ENCODE measurements around the gene CTSA. TPM values are rescaled to one million over a fixed set of nuclear protein-coding genes. Genes with fewer than 3 reads are reported as not detected.
"Not testable (repeated sequence)": the region's sequence is repeated elsewhere in the genome, so short reads cannot be mapped to it uniquely, and the experiment has no call there.

CTSA gene
- total and polyA plus RNA-seq, 4 experiments from 2014 or later: 102 to 165 (median 123) TPM

- H3K36me3 ChIP-seq (ENCODE audit: insufficient read depth, low read length); intact Hi-C loops (cut with micrococcal nuclease); H3K4me3 ChIP-seq (ENCODE audit: low read length in 2 of 2); H3K4me1 ChIP-seq (ENCODE audit: insufficient read depth, low read length); H3K4me1 Mint-ChIP-seq; H3K9me3 ChIP-seq (ENCODE audit: control insufficient read depth in 1 of 2, low read length in 2 of 2); DNase-seq; H3K9me3 Mint-ChIP-seq; H3K27me3 ChIP-seq (ENCODE audit: insufficient read depth, low read length); H3K27ac ChIP-seq (ENCODE audit: low read depth, low read length); H3K36me3 Mint-ChIP-seq; H3K27ac Mint-ChIP-seq; CTCF ChIA-PET (ENCODE audit: partially characterized antibody); H3K27me3 Mint-ChIP-seq: not testable (repeated sequence)
- peak overlapping the region in 1 of 8 donors; percentile 28 for H3K4me3 Mint-ChIP-seq
- POLR2A ChIA-PET (ENCODE audit: partially characterized antibody): interaction anchor here (0.8 kb wide), 1 partner anchor 17 kb away, joined by 3 read pairs; the partner anchor contains the start of genes CTSA and NEURL2
Observed at GRCh38 chr20:45874104-45874481, 17.0 kb upstream of the CTSA start.

GRCh38 chr20:45874576-45874975 is 16.6 kb upstream of the CTSA start:
- intact Hi-C loops (cut with micrococcal nuclease): no loop called here
- Histone ChIP-seq H3K4me3 (ENCODE audit: low read length in 2 of 2) (no peak overlapping the region), H3K27ac (ENCODE audit: low read depth, low read length) (no peak overlapping the region), H3K36me3 (ENCODE audit: insufficient read depth, low read length) (no peaks in the 10 kb centered on the region), H3K27me3 (ENCODE audit: insufficient read depth, low read length) (no peaks in the 10 kb centered on the region), H3K9me3 (ENCODE audit: control insufficient read depth in 1 of 2, low read length in 2 of 2) (no peaks in the 10 kb centered on the region), H3K4me1 (ENCODE audit: insufficient read depth, low read length) (no peaks in the 10 kb centered on the region)
- Mint-ChIP-seq H3K36me3 (peaks cover 2 to 5% of the 10 kb centered on the region in 2 donors), H3K27me3 (no peaks in the 10 kb centered on the region), H3K27ac (peak overlapping the region in 2 of 7 donors; percentile 25 to 39), H3K9me3 (no peaks in the 10 kb centered on the region), H3K4me1 (peaks cover 0 to 1% (median 0%) of the 10 kb centered on the region in 4 donors), H3K4me3 (no peak overlapping the region)
- ChIA-PET CTCF (ENCODE audit: partially characterized antibody) (no interaction called here), POLR2A (ENCODE audit: partially characterized antibody) (interaction anchor here (0.8 to 1.3 kb wide), 2 partner anchors 17 to 54 kb away, joined by 3 read pairs; no protein-coding TSS in a partner anchor)
- DNase-seq: no peak

DNA sequence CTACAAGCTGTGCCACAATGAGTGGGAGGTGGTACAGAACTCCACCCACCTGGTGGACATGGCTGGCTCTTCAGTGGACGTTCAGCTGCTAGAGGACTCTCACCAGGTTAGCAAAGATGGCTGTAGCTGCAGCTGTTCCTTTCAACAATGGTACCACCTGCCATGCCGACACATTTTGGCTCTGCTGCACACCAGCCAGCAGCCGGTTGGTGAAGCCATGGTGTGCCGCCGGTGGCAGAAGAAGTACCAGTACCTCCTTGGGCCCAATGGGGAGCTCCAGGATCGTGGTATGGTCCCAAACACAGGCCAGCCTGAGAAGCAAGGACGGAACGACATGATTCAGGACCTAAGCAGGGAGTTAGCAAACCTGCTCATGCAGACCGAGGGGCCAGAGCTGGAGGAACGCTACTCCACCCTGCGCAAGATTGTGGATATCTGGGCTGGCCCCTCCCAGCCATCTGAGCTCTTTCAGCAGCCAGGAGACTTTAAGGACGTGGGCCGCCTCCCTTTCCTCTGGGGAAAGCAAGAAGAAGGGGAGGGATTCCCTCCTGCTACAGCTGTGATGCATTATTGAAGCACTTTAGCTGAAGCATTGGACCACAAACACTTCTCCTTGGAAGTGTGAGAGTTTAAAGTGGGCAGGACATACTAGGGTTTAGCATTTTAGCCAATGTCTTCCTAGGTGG is 12.9 kb upstream of the CTSA start:
- H3K4me3 ChIP-seq (ENCODE audit: low read length in 2 of 2): no peak overlapping the region
- H3K36me3 ChIP-seq (ENCODE audit: insufficient read depth, low read length): peaks cover 9% of the 10 kb centered on the region
- CTCF ChIA-PET (ENCODE audit: partially characterized antibody): no interaction called here
- H3K9me3 Mint-ChIP-seq: no peaks in the 10 kb centered on the region
- no peaks in the 10 kb centered on the region for H3K27me3 Mint-ChIP-seq
- H3K4me1 Mint-ChIP-seq: peaks cover 19 to 28% (median 22%) of the 10 kb centered on the region in 4 donors
- H3K4me3 Mint-ChIP-seq: no peak overlapping the region
- H3K27ac Mint-ChIP-seq: no peak overlapping the region
- H3K36me3 Mint-ChIP-seq: peaks cover 14 to 17% of the 10 kb centered on the region in 2 donors
- H3K27ac ChIP-seq (ENCODE audit: low read depth, low read length): no peak overlapping the region
- no peak for DNase-seq
- intact Hi-C loops (cut with micrococcal nuclease): no loop called here
- POLR2A ChIA-PET (ENCODE audit: partially characterized antibody): no interaction called here
- no peaks in the 10 kb centered on the region for H3K27me3 ChIP-seq (ENCODE audit: insufficient read depth, low read length)
- H3K4me1 ChIP-seq (ENCODE audit: insufficient read depth, low read length): peaks cover 22% of the 10 kb centered on the region
- H3K9me3 ChIP-seq (ENCODE audit: control insufficient read depth in 1 of 2, low read length in 2 of 2): no peaks in the 10 kb centered on the region

DNA sequence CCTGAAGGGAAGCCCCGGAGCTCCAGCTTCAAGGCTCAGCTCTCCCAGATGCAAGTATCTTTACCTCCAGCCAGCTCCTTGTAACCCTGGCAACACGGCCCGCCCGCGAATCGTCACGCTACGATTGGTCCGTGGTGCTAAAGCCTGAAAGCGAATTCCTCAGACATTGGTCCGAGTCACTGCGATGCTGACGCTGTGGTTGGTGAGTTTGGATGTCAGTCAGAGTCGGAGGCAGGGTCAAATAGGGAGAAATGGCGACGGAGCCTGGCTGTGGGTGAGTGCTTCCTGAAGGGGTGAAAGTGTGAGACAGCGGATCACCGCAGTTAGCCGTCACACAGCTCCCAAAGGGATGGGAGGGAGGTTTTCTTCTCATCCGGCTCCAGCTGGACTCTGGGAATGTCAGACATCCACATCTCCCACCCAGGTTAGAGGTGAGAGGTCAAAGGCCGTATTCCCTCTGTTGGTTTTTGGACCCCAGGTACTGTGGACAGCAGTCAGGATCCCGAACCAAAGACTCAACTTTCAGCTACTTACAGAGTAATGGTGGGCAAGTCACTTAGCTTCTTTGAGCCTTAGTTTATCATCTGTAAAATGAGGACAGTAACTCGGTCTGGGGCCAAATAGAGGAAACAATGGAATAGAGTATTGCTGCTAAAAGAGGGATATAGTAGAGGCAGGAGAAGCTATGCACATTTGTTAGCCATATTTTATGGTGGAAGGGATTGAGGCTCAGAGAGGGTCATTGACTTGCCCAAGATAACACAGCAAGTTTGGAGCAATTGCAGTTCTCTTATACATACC is 9.9 kb upstream of the CTSA start, which contains the start of gene ZSWIM1:
TSS of gene ZSWIM1 (plus strand) at position 240 of the 801 bp plus-strand sequence. CDS start 1,366 bp downstream, outside the sequence.
- H3K4me3 ChIP-seq (ENCODE audit: low read length in 2 of 2): peak within 1 kb of the TSS; percentile 68 to 99
- Mint-ChIP-seq H3K27ac (peak within 1 kb of the TSS; percentile 83 to 97 (median 95)), H3K4me1 (peaks cover 30 to 47% (median 37%) of the 10 kb centered on the region in 4 donors), H3K4me3 (peak within 1 kb of the TSS; percentile 82 to 94 (median 90)), H3K36me3 (peaks cover 21 to 28% of the 10 kb centered on the region in 2 donors), H3K9me3 (no peaks in the 10 kb centered on the region), H3K27me3 (no peaks in the 10 kb centered on the region)
- H3K36me3 ChIP-seq (ENCODE audit: insufficient read depth, low read length): peaks cover 17% of the 10 kb centered on the region
- peaks cover 44% of the 10 kb centered on the region for H3K4me1 ChIP-seq (ENCODE audit: insufficient read depth, low read length)
- intact Hi-C loops (cut with micrococcal nuclease): loop anchor here (1.0 to 2.0 kb wide), 3 partner anchors 24 to 68 kb away; partner anchors contain the start of genes ACOT8, UBE2C and ZSWIM3
- peak; percentile 97 to 99 (median 97) for DNase-seq
- H3K27ac ChIP-seq (ENCODE audit: low read depth, low read length): peak within 1 kb of the TSS; percentile 65
- no peaks in the 10 kb centered on the region for H3K9me3 ChIP-seq (ENCODE audit: control insufficient read depth in 1 of 2, low read length in 2 of 2)
- ChIA-PET CTCF (ENCODE audit: partially characterized antibody) (interaction anchor here (0.9 to 2.3 kb wide), 9 partner anchors 9 to 525 kb away, joined by 3 to 18 read pairs (median 5); partner anchors contain the start of genes ACOT8, CTSA, ELMO2 and NEURL2), POLR2A (ENCODE audit: partially characterized antibody) (interaction anchor here (0.6 to 5.6 kb wide), 15 partner anchors 9 to 178 kb away, joined by 3 to 98 read pairs (median 4); partner anchors contain the start of genes ACOT8, CTSA, NEURL2 and PCIF1)
- H3K27me3 ChIP-seq (ENCODE audit: insufficient read depth, low read length): no peaks in the 10 kb centered on the region

DNA sequence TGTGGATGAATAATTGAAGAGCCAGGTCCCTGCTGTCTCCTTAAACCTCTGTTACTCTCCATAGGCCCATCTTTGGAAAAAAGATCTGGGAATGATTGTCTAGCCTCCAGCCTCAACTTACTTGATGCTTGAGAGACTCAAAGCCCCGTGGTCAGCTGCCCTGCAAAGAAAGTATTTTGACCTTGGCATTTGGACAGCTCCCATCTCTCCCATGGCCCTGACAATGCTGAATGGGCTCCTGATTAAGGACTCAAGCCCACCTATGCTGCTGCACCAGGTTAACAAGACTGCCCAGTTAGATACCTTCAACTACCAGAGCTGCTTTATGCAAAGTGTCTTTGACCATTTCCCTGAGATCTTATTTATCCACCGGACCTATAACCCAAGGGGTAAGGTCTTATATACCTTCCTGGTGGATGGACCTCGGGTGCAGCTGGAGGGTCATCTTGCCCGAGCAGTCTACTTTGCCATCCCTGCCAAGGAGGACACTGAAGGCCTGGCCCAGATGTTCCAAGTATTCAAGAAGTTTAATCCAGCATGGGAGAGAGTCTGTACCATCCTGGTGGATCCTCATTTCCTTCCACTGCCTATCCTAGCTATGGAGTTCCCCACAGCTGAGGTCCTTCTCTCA is 8.6 kb upstream of the CTSA start:
- H3K4me1 ChIP-seq (ENCODE audit: insufficient read depth, low read length): peaks cover 44% of the 10 kb centered on the region
- H3K27me3 ChIP-seq (ENCODE audit: insufficient read depth, low read length): no peaks in the 10 kb centered on the region
- peaks cover 30 to 53% (median 37%) of the 10 kb centered on the region in 4 donors for H3K4me1 Mint-ChIP-seq
- POLR2A ChIA-PET (ENCODE audit: partially characterized antibody): interaction anchor here (0.8 to 5.6 kb wide), 8 partner anchors 9 to 491 kb away, joined by 3 to 98 read pairs (median 14); partner anchors contain the start of genes ACOT8, CTSA, DNTTIP1 and NEURL2
- CTCF ChIA-PET (ENCODE audit: partially characterized antibody): interaction anchor here (1.0 to 2.3 kb wide), 5 partner anchors 7 to 87 kb away, joined by 3 to 18 read pairs (median 5); partner anchors contain the start of genes CTSA and NEURL2
- peak overlapping the region; percentile 62 to 83 (median 80) for H3K27ac Mint-ChIP-seq
- H3K4me3 ChIP-seq (ENCODE audit: low read length in 2 of 2): no peak overlapping the region
- intact Hi-C loops (cut with micrococcal nuclease): no loop called here
- no peaks in the 10 kb centered on the region for H3K9me3 ChIP-seq (ENCODE audit: control insufficient read depth in 1 of 2, low read length in 2 of 2)
- DNase-seq: no peak
- no peaks in the 10 kb centered on the region for H3K27me3 Mint-ChIP-seq
- peak overlapping the region in 7 of 8 donors; percentile 50 to 79 (median 58) for H3K4me3 Mint-ChIP-seq
- peaks cover 16 to 28% of the 10 kb centered on the region in 2 donors for H3K36me3 Mint-ChIP-seq
- no peak overlapping the region for H3K27ac ChIP-seq (ENCODE audit: low read depth, low read length)
- H3K9me3 Mint-ChIP-seq: no peaks in the 10 kb centered on the region
- H3K36me3 ChIP-seq (ENCODE audit: insufficient read depth, low read length): peaks cover 17% of the 10 kb centered on the region

GRCh38 chr20:45883100-45883469 is 8.1 kb upstream of the CTSA start:
- intact Hi-C loops (cut with micrococcal nuclease): no loop called here
- no peaks in the 10 kb centered on the region for H3K27me3 Mint-ChIP-seq
- POLR2A ChIA-PET (ENCODE audit: partially characterized antibody): interaction anchor here (1.0 to 5.6 kb wide), 6 partner anchors 8 to 491 kb away, joined by 3 to 98 read pairs (median 40); partner anchors contain the start of genes ACOT8, CTSA, NEURL2 and PCIF1
- Histone ChIP-seq H3K27me3 (ENCODE audit: insufficient read depth, low read length) (no peaks in the 10 kb centered on the region), H3K27ac (ENCODE audit: low read depth, low read length) (no peak overlapping the region), H3K36me3 (ENCODE audit: insufficient read depth, low read length) (peaks cover 17% of the 10 kb centered on the region), H3K4me1 (ENCODE audit: insufficient read depth, low read length) (peaks cover 44% of the 10 kb centered on the region), H3K9me3 (ENCODE audit: control insufficient read depth in 1 of 2, low read length in 2 of 2) (no peaks in the 10 kb centered on the region), H3K4me3 (ENCODE audit: low read length in 2 of 2) (no peak overlapping the region)
- H3K36me3 Mint-ChIP-seq: peaks cover 16 to 28% of the 10 kb centered on the region in 2 donors
- no peaks in the 10 kb centered on the region for H3K9me3 Mint-ChIP-seq
- CTCF ChIA-PET (ENCODE audit: partially characterized antibody): interaction anchor here (1.0 to 1.5 kb wide), 2 partner anchors 9 to 16 kb away, joined by 3 to 4 read pairs; no protein-coding TSS in a partner anchor
- H3K27ac Mint-ChIP-seq: peak overlapping the region in 4 of 7 donors; percentile 57 to 83 (median 72)
- DNase-seq: no peak
- peak overlapping the region in 6 of 8 donors; percentile 29 to 50 (median 44) for H3K4me3 Mint-ChIP-seq
- peaks cover 30 to 55% (median 37%) of the 10 kb centered on the region in 4 donors for H3K4me1 Mint-ChIP-seq
